Lung (tissue), 12 donors: Measurements from ENCODE around the gene ENOX2. TPM values are rescaled to one million over a fixed set of nuclear protein-coding genes. Genes with fewer than 3 reads are reported as not detected.

ENCODE experiments used
- ATAC-seq: fragments of 200-7000 bp; cut with Tn5 transposase; one replicate; pipeline ENCODE4 v1.9.1; 2020; ENCODE audit warnings: moderate number of reproducible peaks; ENCODE audit not compliant: insufficient read depth, low FRiP score
- DNase-seq, 3 donors: peaks; one replicate each; pipeline ENCODE4 v3.0.0-alpha.2; 2013 to 2017
- H3K27ac ChIP-seq, 2 donors: one replicate each; pipeline ENCODE4 v1.5.1; 2013; ENCODE audit warnings: mild to moderate bottlenecking in 2 of 2, moderate library complexity in 2 of 2, control low read depth in 1 of 2, inconsistent platforms in 1 of 2, low read depth in 1 of 2, low read length in 1 of 2
- H3K27me3 ChIP-seq, 3 donors: one replicate each; pipeline ENCODE4 v1.5.1; 2013; ENCODE audit warnings: low read length in 2 of 3; ENCODE audit not compliant: control insufficient read depth in 3 of 3, insufficient read depth in 3 of 3
- H3K36me3 ChIP-seq, 4 donors: one replicate each; pipeline ENCODE4 v1.5.1; 2013; ENCODE audit warnings: low read length in 4 of 4, mild to moderate bottlenecking in 1 of 4, moderate library complexity in 1 of 4; ENCODE audit not compliant: control insufficient read depth in 4 of 4, insufficient read depth in 4 of 4
- H3K4me1 ChIP-seq, 5 donors: one replicate each; pipeline ENCODE4 v1.5.1; 2013; ENCODE audit warnings: low read length in 5 of 5, mild to moderate bottlenecking in 2 of 5, moderate library complexity in 1 of 5; ENCODE audit not compliant: control insufficient read depth in 5 of 5, insufficient read depth in 5 of 5
- H3K4me3 ChIP-seq: one replicate; pipeline ENCODE4 v1.5.1; 2013; ENCODE audit warnings: mild to moderate bottlenecking, control low read depth, moderate library complexity
- H3K9ac ChIP-seq, 2 donors: one replicate each; pipeline ENCODE4 v1.5.1; 2013; ENCODE audit warnings: low read length in 2 of 2, control low read depth in 1 of 2; ENCODE audit not compliant: insufficient read depth in 1 of 2
- H3K9me3 ChIP-seq, 4 donors: one replicate each; pipeline ENCODE4 v1.5.1; 2013; ENCODE audit warnings: low read length in 3 of 4, mild to moderate bottlenecking in 1 of 4, moderate library complexity in 1 of 4; ENCODE audit not compliant: control insufficient read depth in 4 of 4, insufficient read depth in 3 of 4
- WGBS, 2 donors: extraction: QIAGEN DNeasy Blood & Tissue Kit; methylation state at CpG; one replicate each; pipeline ENCODE4 v1.1.7; 2013; 5-methylcytosine and 5-hydroxymethylcytosine counted together
- polyA plus RNA-seq, 2 donors: library from polyadenylated mRNA; stranded (reverse); fragments of 200-250 nt; gene quantifications; one replicate each; pipeline ENCODE4 v1.2.1, GENCODE V29; 2013
- total RNA-seq, 2 donors: library from RNA; depleted of rRNA in 1 of 2; stranded (reverse); fragments of >200 nt in 1 of 2; gene quantifications; one replicate each; pipeline ENCODE4 v1.2.1, GENCODE V29; 2014 to 2021
- TF ChIP-seq, protein P1 (sequence below): IDR thresholded peaks from 2 replicates; pipeline ENCODE4 v1.5.1; 2012; ENCODE audit warnings: mild to moderate bottlenecking; ENCODE audit errors: control extremely low read depth, extremely low read depth
- donor health status: control.
- donor health status: control.
- donor health status: Bipolar disorder and iron deficiency.
- donor health status: healthy.
- donor health status: DM: yes; HTN: yes; CAD: no.

Gene ENOX2
- total and polyA plus RNA-seq, 4 donors: 3.4 to 15.8 (median 10.8) TPM

DNA sequence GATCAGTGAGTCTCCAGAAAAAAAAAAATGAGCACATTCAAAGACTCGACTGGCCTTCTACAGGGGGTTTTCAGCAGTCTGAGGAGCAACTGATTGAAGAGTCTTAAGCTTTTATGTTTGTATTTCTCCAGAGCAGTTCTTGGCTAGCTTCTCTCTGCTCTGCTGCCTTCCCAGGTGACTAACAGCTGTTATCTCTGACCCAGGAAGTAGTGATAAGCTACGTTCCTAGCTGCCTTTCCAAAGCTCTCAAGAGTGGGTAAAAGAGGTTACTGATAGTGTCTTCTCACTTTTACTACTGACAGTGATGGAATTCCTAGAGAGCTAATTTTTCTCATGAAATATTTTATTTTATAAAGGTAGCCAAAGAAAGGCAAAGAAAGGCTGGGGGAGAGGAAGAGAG, 66.6 kb downstream of the ENOX2 start:
- DNase-seq (no peak), ATAC-seq (no peak)
- Histone ChIP-seq H3K9me3 (no peaks in the 10 kb centered on the region), H3K4me1 (peaks cover 0 to 5% (median 0%) of the 10 kb centered on the region in 5 donors), H3K9ac (no peak overlapping the region), H3K27ac (no peak overlapping the region), H3K4me3 (no peak overlapping the region), H3K36me3 (no peaks in the 10 kb centered on the region), H3K27me3 (peaks cover 0 to 7% (median 7%) of the 10 kb centered on the region in 3 donors)
- WGBS, 2 donors: 34 to 56% methylated on average over 2 of the region's 2 CpGs
- TF ChIP-seq, protein P1, sequence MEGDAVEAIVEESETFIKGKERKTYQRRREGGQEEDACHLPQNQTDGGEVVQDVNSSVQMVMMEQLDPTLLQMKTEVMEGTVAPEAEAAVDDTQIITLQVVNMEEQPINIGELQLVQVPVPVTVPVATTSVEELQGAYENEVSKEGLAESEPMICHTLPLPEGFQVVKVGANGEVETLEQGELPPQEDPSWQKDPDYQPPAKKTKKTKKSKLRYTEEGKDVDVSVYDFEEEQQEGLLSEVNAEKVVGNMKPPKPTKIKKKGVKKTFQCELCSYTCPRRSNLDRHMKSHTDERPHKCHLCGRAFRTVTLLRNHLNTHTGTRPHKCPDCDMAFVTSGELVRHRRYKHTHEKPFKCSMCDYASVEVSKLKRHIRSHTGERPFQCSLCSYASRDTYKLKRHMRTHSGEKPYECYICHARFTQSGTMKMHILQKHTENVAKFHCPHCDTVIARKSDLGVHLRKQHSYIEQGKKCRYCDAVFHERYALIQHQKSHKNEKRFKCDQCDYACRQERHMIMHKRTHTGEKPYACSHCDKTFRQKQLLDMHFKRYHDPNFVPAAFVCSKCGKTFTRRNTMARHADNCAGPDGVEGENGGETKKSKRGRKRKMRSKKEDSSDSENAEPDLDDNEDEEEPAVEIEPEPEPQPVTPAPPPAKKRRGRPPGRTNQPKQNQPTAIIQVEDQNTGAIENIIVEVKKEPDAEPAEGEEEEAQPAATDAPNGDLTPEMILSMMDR: no peak

DNA sequence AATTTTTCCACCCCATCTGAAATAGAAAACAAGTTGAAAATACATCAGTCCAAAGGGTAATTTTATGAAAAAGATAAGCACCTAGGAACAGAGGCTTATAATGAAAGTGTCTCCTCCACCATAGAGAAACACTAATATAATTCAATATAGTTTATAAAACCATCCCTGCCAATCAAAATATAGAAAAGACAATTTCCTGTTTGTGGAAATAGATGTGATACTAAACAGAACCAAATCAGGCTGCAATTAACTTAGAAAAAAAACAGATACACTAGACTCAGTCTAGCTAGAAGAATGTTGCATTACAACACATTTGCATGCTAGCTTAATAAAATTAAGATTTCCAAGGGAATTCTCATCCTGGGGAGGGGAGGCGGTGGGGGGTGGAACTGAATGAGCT, 68.2 kb downstream of the ENOX2 start:
- TF ChIP-seq, protein P1: no peak
- no peak overlapping the region for H3K27ac ChIP-seq
- H3K4me1 ChIP-seq: peaks cover 0 to 5% (median 0%) of the 10 kb centered on the region in 5 donors
- ATAC-seq (no peak), DNase-seq (no peak)
- H3K36me3 ChIP-seq: no peaks in the 10 kb centered on the region
- no peak overlapping the region for H3K4me3 ChIP-seq
- whole genome bisulfite sequencing, 2 donors: 73 to 100% methylated on average over 1 of the region's 1 CpG
- no peaks in the 10 kb centered on the region for H3K9me3 ChIP-seq
- H3K27me3 ChIP-seq: peaks cover 0 to 7% (median 7%) of the 10 kb centered on the region in 3 donors
- H3K9ac ChIP-seq: no peak overlapping the region

DNA sequence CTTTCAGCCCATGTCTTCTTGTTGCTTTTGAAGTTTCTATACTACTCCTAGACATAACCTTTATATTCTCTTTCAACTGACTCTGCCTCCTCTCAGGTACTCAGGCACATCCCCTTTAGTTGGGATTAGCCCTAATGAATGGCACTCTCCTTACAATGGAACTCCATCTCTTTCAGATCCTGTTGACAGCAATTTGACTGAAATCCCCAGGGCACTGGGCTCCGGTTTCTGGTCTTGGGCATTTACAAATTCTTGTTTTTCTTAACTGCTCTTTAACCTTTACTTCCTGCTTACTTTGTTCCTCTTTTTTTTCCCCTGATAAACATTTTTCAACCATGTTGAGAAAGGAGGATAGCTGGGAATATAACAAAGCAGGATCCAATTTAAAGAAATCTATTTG, 68.9 kb downstream of the ENOX2 start:
- ATAC-seq (no peak), DNase-seq (no peak)
- TF ChIP-seq, protein P1: no peak
- Histone ChIP-seq H3K4me1 (peaks cover 0 to 5% (median 0%) of the 10 kb centered on the region in 5 donors), H3K27me3 (peaks cover 0 to 7% (median 7%) of the 10 kb centered on the region in 3 donors), H3K9me3 (no peaks in the 10 kb centered on the region), H3K36me3 (no peaks in the 10 kb centered on the region), H3K27ac (no peak overlapping the region), H3K4me3 (no peak overlapping the region), H3K9ac (no peak overlapping the region)
- WGBS, 2 donors: 26 to 49% methylated on average over 1 of the region's 1 CpG

DNA sequence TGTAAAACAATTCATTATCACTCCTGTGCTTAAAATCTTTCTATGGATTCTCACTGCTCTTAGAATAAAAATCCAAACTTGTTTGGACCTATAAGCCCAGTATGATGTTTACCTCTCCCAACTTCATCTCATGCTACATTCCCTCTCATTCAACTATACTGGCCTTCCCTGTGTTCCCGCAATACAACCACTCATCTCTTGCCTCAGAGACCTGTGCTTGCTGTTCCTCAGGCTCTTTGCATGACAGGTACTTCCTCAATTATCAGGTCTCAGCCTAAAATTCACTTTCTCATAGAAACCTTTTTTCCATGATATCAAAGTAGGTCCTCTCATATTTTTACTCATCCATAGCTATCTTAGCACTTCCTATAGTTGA, 71.7 kb downstream of the ENOX2 start:
- no peak overlapping the region for H3K4me3 ChIP-seq
- TF ChIP-seq, protein P1: no peak
- ATAC-seq (no peak), DNase-seq (no peak)
- WGBS, 2 donors: 55 to 74% methylated on average over 1 of the region's 1 CpG
- no peaks in the 10 kb centered on the region for H3K36me3 ChIP-seq
- H3K27me3 ChIP-seq: peaks cover 0 to 7% (median 2%) of the 10 kb centered on the region in 3 donors
- no peak overlapping the region for H3K9ac ChIP-seq
- peaks cover 0 to 4% (median 0%) of the 10 kb centered on the region in 5 donors for H3K4me1 ChIP-seq
- no peak overlapping the region for H3K27ac ChIP-seq
- no peaks in the 10 kb centered on the region for H3K9me3 ChIP-seq
